ENCODE measurements around the gene TRIM69.

Gene TRIM69

GRCh38 chr15:44790656-44791055, 54.3 kb downstream of the TRIM69 start:
- POLR2A ChIA-PET (ENCODE audit: low non-redundant PET) = no interaction called here
- TF ChIP-seq CTCF (conservative IDR thresholded peaks at IDR 0.05; ENCODE audit: low read depth) = no peak
- DNase-seq (ENCODE audit: low spot score) = no peak
- H3K27ac ChIP-seq = no peak overlapping the region
- CTCF ChIA-PET = no interaction called here

GRCh38 chr15:44792715-44793114, 56.4 kb downstream of the TRIM69 start:
- ChIA-PET CTCF (no interaction called here), POLR2A (ENCODE audit: low non-redundant PET) (no interaction called here)
- TF ChIP-seq CTCF (conservative IDR thresholded peaks at IDR 0.05; ENCODE audit: low read depth) = no peak

GRCh38 chr15:44794072-44794471, 57.7 kb downstream of the TRIM69 start:
- no peak overlapping the region for H3K27ac ChIP-seq
- TF ChIP-seq CTCF (conservative IDR thresholded peaks at IDR 0.05; ENCODE audit: low read depth) = no peak
- DNase-seq (ENCODE audit: low spot score) = no peak
- CTCF ChIA-PET = interaction anchor here (0.6 to 0.7 kb wide), 2 partner anchors 216 to 746 kb away, joined by 3 to 5 read pairs; no protein-coding TSS in a partner anchor
- POLR2A ChIA-PET (ENCODE audit: low non-redundant PET) = no interaction called here

More at GRCh38 chr15:44792715-44793114, 56.4 kb downstream of the TRIM69 start:
- no peak for DNase-seq (ENCODE audit: low spot score)
- no peak overlapping the region for H3K27ac ChIP-seq

- DNase-seq (ENCODE audit: low spot score) = no peak
- ChIA-PET CTCF (no interaction called here), POLR2A (ENCODE audit: low non-redundant PET) (no interaction called here)
- no peak overlapping the region for H3K27ac ChIP-seq
- TF ChIP-seq CTCF (conservative IDR thresholded peaks at IDR 0.05; ENCODE audit: low read depth) = no peak
These were observed 60.2 kb downstream of the TRIM69 start for GRCh38 chr15:44796508-44796907.

- H3K27ac ChIP-seq = no peak overlapping the region
- peak; percentile 35 for TF ChIP-seq CTCF (conservative IDR thresholded peaks at IDR 0.05; ENCODE audit: low read depth)
- ChIA-PET POLR2A (ENCODE audit: low non-redundant PET) (no interaction called here), CTCF (interaction anchor here (0.6 to 0.7 kb wide), 3 partner anchors 50 to 221 kb away, joined by 3 to 5 read pairs (median 3); no protein-coding TSS in a partner anchor)
- peak; percentile 14 for DNase-seq (ENCODE audit: low spot score)
These were observed 62.5 kb downstream of the TRIM69 start for GRCh38 chr15:44798826-44799225.

GRCh38 chr15:44801364-44801763, 65.0 kb downstream of the TRIM69 start:
- CTCF ChIA-PET = no interaction called here
- no peak for TF ChIP-seq CTCF (conservative IDR thresholded peaks at IDR 0.05; ENCODE audit: low read depth)
- POLR2A ChIA-PET (ENCODE audit: low non-redundant PET) = no interaction called here
- DNase-seq (ENCODE audit: low spot score) = no peak
- H3K27ac ChIP-seq = no peak overlapping the region

- ChIA-PET POLR2A (ENCODE audit: low non-redundant PET) (no interaction called here), CTCF (no interaction called here)
- DNase-seq (ENCODE audit: low spot score) = no peak
- no peak for TF ChIP-seq CTCF (conservative IDR thresholded peaks at IDR 0.05; ENCODE audit: low read depth)
- no peak overlapping the region for H3K27ac ChIP-seq
These were observed 65.5 kb downstream of the TRIM69 start for GRCh38 chr15:44801797-44802196.

All from RWPE1 (cell line).